PC-3 (cell line): ENCODE data around the gene GUSB.

Source experiments
- CTCF ChIP-seq: fragments of 300-600 bp; sonication (generic); conservative IDR thresholded peaks from 2 replicates; pipeline ENCODE4 v1.5.1; 2017; ENCODE audit warnings: antibody characterized with exemption, low read depth, mild to moderate bottlenecking, low read length
- EZH2 ChIP-seq: fragments of 300-600 bp; sonication (generic); IDR thresholded peaks from one replicate; pipeline ENCODE4 v1.6.1; 2017; ENCODE audit warnings: antibody characterized with exemption, mild to moderate bottlenecking, low read length; ENCODE audit not compliant: unreplicated experiment
- EZH2phosphoT487 ChIP-seq: fragments of 300-600 bp; sonication (generic); IDR thresholded peaks from 2 replicates; pipeline ENCODE4 v1.6.1; 2018; ENCODE audit warnings: mild to moderate bottlenecking, antibody characterized with exemption, low read length, borderline replicate concordance

GRCh38 chr7:65960351-65961074 is 21.5 kb downstream of the GUSB start:
- TF ChIP-seq EZH2 (no peak), CTCF (no peak), EZH2phosphoT487 (no peak)
